Measurements from ENCODE around the gene E2F1. TPM values are rescaled to one million over a fixed set of nuclear protein-coding genes. Genes with fewer than 3 reads are reported as not detected.

E2F1 gene
- total RNA-seq, 4 donors from 2014 or later = 1.2 to 1.9 (median 1.5) TPM

- TF ChIP-seq, protein P1, sequence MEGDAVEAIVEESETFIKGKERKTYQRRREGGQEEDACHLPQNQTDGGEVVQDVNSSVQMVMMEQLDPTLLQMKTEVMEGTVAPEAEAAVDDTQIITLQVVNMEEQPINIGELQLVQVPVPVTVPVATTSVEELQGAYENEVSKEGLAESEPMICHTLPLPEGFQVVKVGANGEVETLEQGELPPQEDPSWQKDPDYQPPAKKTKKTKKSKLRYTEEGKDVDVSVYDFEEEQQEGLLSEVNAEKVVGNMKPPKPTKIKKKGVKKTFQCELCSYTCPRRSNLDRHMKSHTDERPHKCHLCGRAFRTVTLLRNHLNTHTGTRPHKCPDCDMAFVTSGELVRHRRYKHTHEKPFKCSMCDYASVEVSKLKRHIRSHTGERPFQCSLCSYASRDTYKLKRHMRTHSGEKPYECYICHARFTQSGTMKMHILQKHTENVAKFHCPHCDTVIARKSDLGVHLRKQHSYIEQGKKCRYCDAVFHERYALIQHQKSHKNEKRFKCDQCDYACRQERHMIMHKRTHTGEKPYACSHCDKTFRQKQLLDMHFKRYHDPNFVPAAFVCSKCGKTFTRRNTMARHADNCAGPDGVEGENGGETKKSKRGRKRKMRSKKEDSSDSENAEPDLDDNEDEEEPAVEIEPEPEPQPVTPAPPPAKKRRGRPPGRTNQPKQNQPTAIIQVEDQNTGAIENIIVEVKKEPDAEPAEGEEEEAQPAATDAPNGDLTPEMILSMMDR (IDR thresholded peaks at IDR 0.05) = no peak
- no peak for ATAC-seq (ENCODE audit: low FRiP score)
- no peak for DNase-seq (ENCODE audit: low spot score)
These were observed 35.4 kb upstream of the E2F1 start for GRCh38 chr20:33721391-33722140.

DNA sequence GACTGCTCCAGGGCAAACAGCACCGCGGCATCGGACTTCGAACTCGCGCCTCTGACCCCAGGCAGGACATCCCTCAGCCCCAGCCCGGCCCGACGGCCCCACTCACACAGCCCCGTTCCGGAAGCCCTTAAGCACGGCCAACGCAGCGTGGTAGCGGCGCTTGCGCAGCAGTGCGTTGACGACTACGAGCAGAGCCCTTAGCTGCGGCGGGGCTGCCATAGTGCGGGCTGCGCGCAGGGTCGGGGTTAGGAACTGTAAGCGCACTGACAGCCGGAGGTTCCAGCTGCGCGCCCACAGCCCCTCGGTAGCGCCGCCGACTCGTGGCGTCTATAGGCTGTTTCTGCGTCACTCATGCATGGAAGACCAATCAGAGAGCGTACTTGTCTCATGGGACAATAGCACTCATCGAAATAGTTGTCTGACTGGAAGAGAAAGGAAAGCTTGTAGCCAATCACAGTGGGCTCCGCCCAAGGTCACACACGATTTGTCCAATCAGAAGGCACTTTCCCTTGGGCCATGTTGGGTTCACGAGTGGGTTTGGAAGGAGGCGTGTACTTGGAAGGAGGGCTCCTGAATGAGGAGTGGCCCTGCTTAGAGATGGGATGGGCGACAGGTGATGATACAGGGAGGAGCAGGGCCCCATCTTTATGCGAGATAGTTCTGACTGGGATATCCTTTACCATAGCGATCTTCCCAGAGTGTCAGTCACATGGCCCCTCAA, 34.0 kb upstream of the E2F1 start, which contains the start of gene PXMP4:
PXMP4 (minus strand) TSS at position 322 of the 721 bp plus-strand sequence; CDS start at position 219, 103 bp downstream.
- ATAC-seq (ENCODE audit: low FRiP score) (peak; percentile 99), DNase-seq (ENCODE audit: low spot score) (peak; percentile 62)
- TF ChIP-seq, protein P1 (IDR thresholded peaks at IDR 0.05) = no peak

DNA sequence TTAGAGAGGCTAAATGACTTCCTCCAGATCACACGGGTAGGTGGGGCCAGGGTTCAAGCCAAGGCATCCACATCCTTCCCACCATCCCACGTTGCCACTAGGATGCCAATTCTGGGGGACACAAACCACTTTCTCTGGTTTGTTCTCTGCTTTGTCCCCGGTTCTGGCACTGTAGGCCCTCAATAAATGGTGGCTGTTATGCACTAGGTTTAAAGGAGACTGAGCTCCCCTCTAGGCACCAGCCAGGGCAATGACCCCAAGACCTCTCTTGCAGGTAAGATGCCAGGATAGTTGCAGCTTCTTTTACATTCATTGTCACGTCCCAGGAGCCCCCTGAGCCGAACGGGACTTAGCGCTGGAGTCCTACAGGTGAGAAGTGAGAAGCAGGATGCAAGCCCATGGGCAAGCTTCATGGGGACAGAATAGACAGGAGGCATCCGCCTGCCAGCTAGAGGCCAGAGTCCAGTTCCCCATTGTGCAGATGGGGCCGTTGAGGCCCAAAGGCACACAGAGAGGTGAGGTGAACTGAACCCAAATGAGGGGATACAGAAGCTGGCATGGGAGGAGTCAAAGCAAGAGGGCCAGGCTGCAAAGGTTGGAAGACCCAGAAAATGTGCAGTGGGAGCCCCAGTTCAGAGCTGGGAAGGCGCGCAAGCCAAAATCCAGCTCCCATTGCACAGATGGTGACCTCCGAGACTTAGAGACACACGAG, 33.2 kb upstream of the E2F1 start:
- ATAC-seq (ENCODE audit: low FRiP score) = no peak
- TF ChIP-seq, protein P1 (IDR thresholded peaks at IDR 0.05) = no peak

GRCh38 chr20:33716498-33716897, 30.3 kb upstream of the E2F1 start:
- TF ChIP-seq, protein P1 (IDR thresholded peaks at IDR 0.05) = no peak
- ATAC-seq (ENCODE audit: low FRiP score) (no peak), DNase-seq (ENCODE audit: low spot score) (no peak)

More for the DNA sequence above, 33.2 kb upstream of the E2F1 start:
- no peak for DNase-seq (ENCODE audit: low spot score)

DNA sequence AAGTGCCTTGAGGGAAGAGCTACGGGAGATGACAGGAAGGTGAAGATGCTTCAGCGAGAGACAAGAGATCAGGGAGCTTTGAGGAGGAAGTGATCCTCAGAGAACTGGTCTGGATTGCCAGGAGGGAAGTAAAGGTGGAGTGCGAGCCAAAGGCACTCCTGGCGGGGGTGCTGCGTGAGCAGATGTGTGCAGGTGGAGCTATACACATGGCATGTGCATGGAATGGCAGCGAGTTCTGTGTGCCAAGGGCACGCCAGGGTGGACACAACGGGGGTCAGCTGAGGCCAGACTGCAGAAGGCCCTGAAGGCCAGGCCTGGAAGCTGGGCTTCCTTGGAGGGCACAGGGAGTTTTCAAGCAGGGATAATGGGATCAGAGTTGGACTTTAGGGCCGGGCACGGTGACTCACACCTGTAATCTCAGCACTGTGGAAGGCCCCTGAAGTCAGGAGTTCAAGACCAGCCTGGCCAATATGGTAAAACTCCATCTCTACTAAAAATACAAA, 27.7 kb upstream of the E2F1 start:
- TF ChIP-seq, protein P1 (IDR thresholded peaks at IDR 0.05) = no peak
- ATAC-seq (ENCODE audit: low FRiP score) (no peak), DNase-seq (ENCODE audit: low spot score) (no peak)

GRCh38 chr20:33711446-33711738, 25.2 kb upstream of the E2F1 start:
- TF ChIP-seq, protein P1 (IDR thresholded peaks at IDR 0.05) = no peak
- ATAC-seq (ENCODE audit: low FRiP score) = no peak
- DNase-seq (ENCODE audit: low spot score) = no peak
